GM23338 (cell line): ENCODE results near the gene ATG2A. TPM values are rescaled to one million over a fixed set of nuclear protein-coding genes. Genes with fewer than 3 reads are reported as not detected.

Experiments used
- ATAC-seq: fragments of 200-7000 bp; cut with Tn5 transposase; 3 replicates; pipeline ENCODE4 v1.9.1; 2020
- DNase-seq: peaks from one replicate; pipeline ENCODE4 v3.0.0-alpha.2; 2015; ENCODE audit warnings: low spot score
- H2AFZ ChIP-seq: fragments of 200-600 bp; sonication (generic); 2 replicates; pipeline ENCODE4 v1.8.0; 2016; ENCODE audit warnings: antibody characterized with exemption, mild to moderate bottlenecking, moderate library complexity
- H3F3A ChIP-seq: fragments of 200-600 bp; sonication (generic); replicated peaks from 2 replicates; pipeline ENCODE4 v1.8.0; 2017; ENCODE audit warnings: antibody characterized with exemption, mixed run types, low read depth
- H3K27ac ChIP-seq: fragments of 200-600 bp; sonication (generic); 2 replicates; pipeline ENCODE4 v1.6.1; 2016; ENCODE audit warnings: low read depth
- H3K27me3 ChIP-seq: fragments of 200-600 bp; sonication (generic); 2 replicates; pipeline ENCODE4 v1.8.0; 2016; ENCODE audit warnings: mild to moderate bottlenecking, mixed run types, moderate library complexity; ENCODE audit not compliant: insufficient read depth
- H3K36me3 ChIP-seq: fragments of 200-600 bp; sonication (generic); 2 replicates; pipeline ENCODE4 v1.8.0; 2016; ENCODE audit warnings: mild to moderate bottlenecking; ENCODE audit not compliant: insufficient read depth
- H3K4me1 ChIP-seq: fragments of 200-600 bp; sonication (generic); 2 replicates; pipeline ENCODE4 v1.8.0; 2016; ENCODE audit warnings: mild to moderate bottlenecking, moderate library complexity; ENCODE audit not compliant: insufficient read depth
- H3K4me2 ChIP-seq: fragments of 200-600 bp; sonication (generic); 2 replicates; pipeline ENCODE4 v1.7.1; 2017; ENCODE audit warnings: mixed run types
- H3K4me3 ChIP-seq: fragments of 200-600 bp; sonication (generic); 2 replicates; pipeline ENCODE4 v1.6.1; 2016; ENCODE audit warnings: mixed run types
- H3K79me2 ChIP-seq: fragments of 200-600 bp; sonication (generic); replicated peaks from 2 replicates; pipeline ENCODE4 v1.8.0; 2017; ENCODE audit warnings: mild to moderate bottlenecking; ENCODE audit not compliant: insufficient read depth
- H3K9me2 ChIP-seq: fragments of 200-600 bp; sonication (generic); 2 replicates; pipeline ENCODE4 v1.8.0; 2017; ENCODE audit not compliant: insufficient read depth
- H4K20me1 ChIP-seq: fragments of 200-600 bp; sonication (generic); replicated peaks from 2 replicates; pipeline ENCODE4 v1.8.0; 2017; ENCODE audit warnings: mild to moderate bottlenecking; ENCODE audit not compliant: insufficient read depth
- H3K27ac Mint-ChIP-seq: 2 replicates; pipeline ENCODE4 v1.8.0; 2020; ENCODE audit warnings: inconsistent platforms, mild to moderate bottlenecking, moderate library complexity, mixed read lengths
- H3K27me3 Mint-ChIP-seq: 3 replicates; pipeline ENCODE4 v1.8.0; 2022; ENCODE audit warnings: low read depth, mild to moderate bottlenecking, moderate library complexity, mixed read lengths, inconsistent platforms; ENCODE audit not compliant: insufficient read depth, poor library complexity
- H3K36me3 Mint-ChIP-seq: 3 replicates; pipeline ENCODE4 v1.8.0; 2021; ENCODE audit warnings: low read depth, mild to moderate bottlenecking, inconsistent platforms, moderate library complexity, mixed read lengths
- H3K4me1 Mint-ChIP-seq: 3 replicates; pipeline ENCODE4 v1.8.0; 2020; ENCODE audit warnings: mild to moderate bottlenecking, inconsistent platforms, mixed read lengths
- H3K4me3 Mint-ChIP-seq: 3 replicates; pipeline ENCODE4 v1.8.0; 2021; ENCODE audit warnings: moderate library complexity, mild to moderate bottlenecking, inconsistent platforms, mixed read lengths
- H3K9me3 Mint-ChIP-seq: 3 replicates; pipeline ENCODE4 v1.8.0; 2020; ENCODE audit warnings: moderate library complexity, mild to moderate bottlenecking, inconsistent platforms, mixed read lengths
- CREB1 ChIP-seq: fragments of 250-450 bp; sonication (Bioruptor Pico); IDR thresholded peaks from 2 replicates; pipeline ENCODE4 v1.5.0; 2020; ENCODE audit warnings: low read depth, mild to moderate bottlenecking, moderate library complexity
- CTCF ChIP-seq, 2 experiments: fragments of 200-600 bp in 1 of 2; sonication (generic) in 1 of 2; conservative IDR thresholded peaks; 2 replicates each; pipeline versions ENCODE4 v1.5.1 to v1.6.1; 2016 to 2017; ENCODE audit warnings: antibody characterized with exemption in 2 of 2, low read depth in 2 of 2, mild to moderate bottlenecking in 2 of 2, moderate library complexity in 1 of 2
- EZH2phosphoT487 ChIP-seq: fragments of 200-600 bp; sonication (generic); IDR thresholded peaks from one replicate; pipeline ENCODE4 v1.8.1; 2018; ENCODE audit warnings: antibody characterized with exemption; ENCODE audit not compliant: unreplicated experiment
- STAT1 ChIP-seq: IDR thresholded peaks from one replicate; pipeline ENCODE4 v1.6.1; 2016; ENCODE audit warnings: antibody characterized with exemption; ENCODE audit not compliant: unreplicated experiment
- polyA plus RNA-seq: library from polyadenylated mRNA; unstranded; fragments of >200 nt; fragmentation: Nextera tagmentation; extraction: Ambion mirVana; gene quantifications from 2 replicates; pipeline ENCODE4 v1.2.1, GENCODE V29; 2016
- total RNA-seq: library from RNA; depleted of rRNA; stranded (reverse); fragments of >200 nt; shearing (Covaris generic); gene quantifications from 2 replicates; pipeline ENCODE4 v1.2.3, GENCODE V29; 2014
- TF ChIP-seq, protein P1 (sequence below): IDR thresholded peaks from one replicate; pipeline ENCODE4 v1.6.1; 2018; ENCODE audit warnings: antibody characterized with exemption; ENCODE audit not compliant: unreplicated experiment
- TF ChIP-seq, protein P2 (sequence below): IDR thresholded peaks from 2 replicates; pipeline ENCODE4 v1.6.1; 2016; ENCODE audit warnings: antibody characterized with exemption

ATG2A gene
- total and polyA plus RNA-seq, 2 experiments from 2014 or later = 8.7 to 31.7 TPM

GRCh38 chr11:64920124-64920523 is 3.1 kb upstream of the ATG2A start (continued):
- TF ChIP-seq, protein P1, sequence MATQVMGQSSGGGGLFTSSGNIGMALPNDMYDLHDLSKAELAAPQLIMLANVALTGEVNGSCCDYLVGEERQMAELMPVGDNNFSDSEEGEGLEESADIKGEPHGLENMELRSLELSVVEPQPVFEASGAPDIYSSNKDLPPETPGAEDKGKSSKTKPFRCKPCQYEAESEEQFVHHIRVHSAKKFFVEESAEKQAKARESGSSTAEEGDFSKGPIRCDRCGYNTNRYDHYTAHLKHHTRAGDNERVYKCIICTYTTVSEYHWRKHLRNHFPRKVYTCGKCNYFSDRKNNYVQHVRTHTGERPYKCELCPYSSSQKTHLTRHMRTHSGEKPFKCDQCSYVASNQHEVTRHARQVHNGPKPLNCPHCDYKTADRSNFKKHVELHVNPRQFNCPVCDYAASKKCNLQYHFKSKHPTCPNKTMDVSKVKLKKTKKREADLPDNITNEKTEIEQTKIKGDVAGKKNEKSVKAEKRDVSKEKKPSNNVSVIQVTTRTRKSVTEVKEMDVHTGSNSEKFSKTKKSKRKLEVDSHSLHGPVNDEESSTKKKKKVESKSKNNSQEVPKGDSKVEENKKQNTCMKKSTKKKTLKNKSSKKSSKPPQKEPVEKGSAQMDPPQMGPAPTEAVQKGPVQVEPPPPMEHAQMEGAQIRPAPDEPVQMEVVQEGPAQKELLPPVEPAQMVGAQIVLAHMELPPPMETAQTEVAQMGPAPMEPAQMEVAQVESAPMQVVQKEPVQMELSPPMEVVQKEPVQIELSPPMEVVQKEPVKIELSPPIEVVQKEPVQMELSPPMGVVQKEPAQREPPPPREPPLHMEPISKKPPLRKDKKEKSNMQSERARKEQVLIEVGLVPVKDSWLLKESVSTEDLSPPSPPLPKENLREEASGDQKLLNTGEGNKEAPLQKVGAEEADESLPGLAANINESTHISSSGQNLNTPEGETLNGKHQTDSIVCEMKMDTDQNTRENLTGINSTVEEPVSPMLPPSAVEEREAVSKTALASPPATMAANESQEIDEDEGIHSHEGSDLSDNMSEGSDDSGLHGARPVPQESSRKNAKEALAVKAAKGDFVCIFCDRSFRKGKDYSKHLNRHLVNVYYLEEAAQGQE = no peak
- TF ChIP-seq EZH2phosphoT487 (no peak), STAT1 (no peak)
- TF ChIP-seq, protein P2, sequence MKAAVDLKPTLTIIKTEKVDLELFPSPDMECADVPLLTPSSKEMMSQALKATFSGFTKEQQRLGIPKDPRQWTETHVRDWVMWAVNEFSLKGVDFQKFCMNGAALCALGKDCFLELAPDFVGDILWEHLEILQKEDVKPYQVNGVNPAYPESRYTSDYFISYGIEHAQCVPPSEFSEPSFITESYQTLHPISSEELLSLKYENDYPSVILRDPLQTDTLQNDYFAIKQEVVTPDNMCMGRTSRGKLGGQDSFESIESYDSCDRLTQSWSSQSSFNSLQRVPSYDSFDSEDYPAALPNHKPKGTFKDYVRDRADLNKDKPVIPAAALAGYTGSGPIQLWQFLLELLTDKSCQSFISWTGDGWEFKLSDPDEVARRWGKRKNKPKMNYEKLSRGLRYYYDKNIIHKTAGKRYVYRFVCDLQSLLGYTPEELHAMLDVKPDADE = no peak

GRCh38 chr11:64919627-64920026 is 2.6 kb upstream of the ATG2A start:
- Mint-ChIP-seq H3K4me3 (no peak overlapping the region), H3K9me3 (no peaks in the 10 kb centered on the region), H3K27me3 (peaks cover 14% of the 10 kb centered on the region), H3K36me3 (no peaks in the 10 kb centered on the region), H3K4me1 (peaks cover 19% of the 10 kb centered on the region), H3K27ac (no peak overlapping the region)
- Histone ChIP-seq H3K36me3 (no peaks in the 10 kb centered on the region), H3K4me3 (no peak overlapping the region), H3K27me3 (no peaks in the 10 kb centered on the region), H3K9me2 (no peaks in the 10 kb centered on the region), H3K4me1 (peaks cover 12% of the 10 kb centered on the region), H3K27ac (no peak overlapping the region), H2AFZ (no peak overlapping the region), H3K79me2 (no peaks in the 10 kb centered on the region; the same call in 1 of the 2 replicates), H4K20me1 (no peaks in the 10 kb centered on the region), H3F3A (no peaks in the 10 kb centered on the region), H3K4me2 (no peak overlapping the region)
- TF ChIP-seq CREB1 (CRISPR knock-in tag) = no peak
- no peak for ATAC-seq
- no peak for DNase-seq

DNA sequence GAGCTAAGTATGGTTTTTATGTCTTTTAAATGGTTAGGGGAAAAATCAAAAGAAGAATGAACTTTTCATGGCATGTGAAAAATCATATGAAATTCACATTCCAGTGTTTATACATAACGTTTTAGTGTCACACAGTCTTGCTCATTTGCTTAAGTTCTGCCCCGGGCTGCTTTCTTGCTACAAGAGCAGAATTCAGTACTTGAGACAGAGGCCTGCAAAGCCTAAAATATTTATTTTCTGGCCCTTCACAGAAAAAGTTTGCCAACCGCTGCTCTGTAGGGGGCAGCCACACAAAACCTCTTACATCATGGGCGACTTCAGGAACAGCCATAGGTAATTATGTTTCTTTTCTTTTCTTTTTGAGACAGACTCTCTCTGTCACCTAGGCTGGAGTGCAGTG is 1.0 kb upstream of the ATG2A start:
- no peaks in the 10 kb centered on the region for H3K36me3 Mint-ChIP-seq
- H3K4me3 ChIP-seq = peak overlapping the region; percentile 47
- no peaks in the 10 kb centered on the region for H3K9me2 ChIP-seq
- H3K27ac Mint-ChIP-seq = peak overlapping the region; percentile 96
- peak overlapping the region; percentile 69 for H3K4me2 ChIP-seq
- H3K4me1 Mint-ChIP-seq = peaks cover 17% of the 10 kb centered on the region
- peak; percentile 43 for DNase-seq
- peak overlapping the region; percentile 6 for H3K27ac ChIP-seq
- H2AFZ ChIP-seq = peak overlapping the region; percentile 1; the same call in 1 of the 2 replicates
- no peaks in the 10 kb centered on the region for H3K9me3 Mint-ChIP-seq
- TF ChIP-seq, protein P1 = no peak
- TF ChIP-seq CTCF (conservative IDR thresholded peaks at IDR 0.05; ENCODE audit: low read depth in 2 of 2) = peak; percentile 20 to 22; a peak in 1 of 4 replicates
- no peak for ATAC-seq
- H3K27me3 ChIP-seq = no peaks in the 10 kb centered on the region
- no peaks in the 10 kb centered on the region for H3F3A ChIP-seq
- peaks cover 7% of the 10 kb centered on the region for H3K27me3 Mint-ChIP-seq
- no peaks in the 10 kb centered on the region; the same call in 1 of the 2 replicates for H3K79me2 ChIP-seq
- H3K4me1 ChIP-seq = peaks cover 8% of the 10 kb centered on the region
- no peaks in the 10 kb centered on the region for H4K20me1 ChIP-seq
- H3K36me3 ChIP-seq = no peaks in the 10 kb centered on the region
- peak overlapping the region; percentile 91 for H3K4me3 Mint-ChIP-seq
